AG09319 (cell line): ENCODE results near the gene NIP7.

Source experiments
- DNase-seq: peaks from one replicate; pipeline ENCODE4 v3.0.0-alpha.2; 2010; ENCODE audit warnings: low read depth; ENCODE audit errors: extremely low read depth
- TF ChIP-seq, protein P1 (sequence below): IDR thresholded peaks from 2 replicates; pipeline ENCODE4 v1.5.1; 2011; ENCODE audit warnings: low read depth, mild to moderate bottlenecking, inconsistent platforms, low read length, moderate library complexity

NIP7 gene

DNA sequence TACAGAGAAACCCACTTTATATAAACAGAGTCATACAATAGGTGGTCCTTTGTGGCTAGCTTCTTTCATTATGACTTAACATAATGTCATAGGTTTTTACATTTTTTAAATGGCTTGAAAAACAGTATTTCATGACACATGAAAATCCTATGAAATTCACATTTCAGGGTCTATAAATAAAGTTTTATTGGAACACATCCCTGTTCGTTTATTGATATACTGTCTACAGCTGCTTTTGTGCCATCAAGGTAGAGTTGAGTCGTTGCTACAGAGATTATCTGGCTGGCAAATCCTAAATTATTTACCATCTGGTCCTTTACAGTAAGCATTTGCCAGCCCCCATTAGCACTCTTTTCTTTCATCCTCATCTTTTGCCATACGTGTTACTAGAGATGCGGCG is 26.1 kb upstream of the NIP7 start:
- DNase-seq: no peak
- TF ChIP-seq, protein P1, sequence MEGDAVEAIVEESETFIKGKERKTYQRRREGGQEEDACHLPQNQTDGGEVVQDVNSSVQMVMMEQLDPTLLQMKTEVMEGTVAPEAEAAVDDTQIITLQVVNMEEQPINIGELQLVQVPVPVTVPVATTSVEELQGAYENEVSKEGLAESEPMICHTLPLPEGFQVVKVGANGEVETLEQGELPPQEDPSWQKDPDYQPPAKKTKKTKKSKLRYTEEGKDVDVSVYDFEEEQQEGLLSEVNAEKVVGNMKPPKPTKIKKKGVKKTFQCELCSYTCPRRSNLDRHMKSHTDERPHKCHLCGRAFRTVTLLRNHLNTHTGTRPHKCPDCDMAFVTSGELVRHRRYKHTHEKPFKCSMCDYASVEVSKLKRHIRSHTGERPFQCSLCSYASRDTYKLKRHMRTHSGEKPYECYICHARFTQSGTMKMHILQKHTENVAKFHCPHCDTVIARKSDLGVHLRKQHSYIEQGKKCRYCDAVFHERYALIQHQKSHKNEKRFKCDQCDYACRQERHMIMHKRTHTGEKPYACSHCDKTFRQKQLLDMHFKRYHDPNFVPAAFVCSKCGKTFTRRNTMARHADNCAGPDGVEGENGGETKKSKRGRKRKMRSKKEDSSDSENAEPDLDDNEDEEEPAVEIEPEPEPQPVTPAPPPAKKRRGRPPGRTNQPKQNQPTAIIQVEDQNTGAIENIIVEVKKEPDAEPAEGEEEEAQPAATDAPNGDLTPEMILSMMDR: no peak

DNA sequence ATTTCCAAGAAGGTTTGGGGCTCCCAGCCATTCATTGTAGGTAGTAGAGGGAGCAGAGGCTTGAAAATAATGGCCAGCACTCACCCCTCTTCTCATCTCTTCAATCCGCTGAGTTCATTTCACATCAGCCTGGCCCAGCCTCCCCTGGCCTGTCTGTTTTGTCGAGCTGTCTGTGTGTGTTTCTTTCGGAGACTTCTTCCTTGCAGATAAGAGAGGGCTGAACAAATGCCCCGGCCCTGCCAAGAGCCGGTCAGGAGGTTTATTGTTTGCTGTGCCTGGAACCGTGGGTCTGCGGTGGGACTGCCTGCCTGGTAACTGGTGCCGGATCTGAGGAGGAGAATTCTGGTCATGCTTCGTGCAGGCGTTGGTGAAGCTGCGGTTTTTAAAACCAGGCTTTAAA is 25.0 kb upstream of the NIP7 start:
- DNase-seq: no peak
- TF ChIP-seq, protein P1: no peak

DNA sequence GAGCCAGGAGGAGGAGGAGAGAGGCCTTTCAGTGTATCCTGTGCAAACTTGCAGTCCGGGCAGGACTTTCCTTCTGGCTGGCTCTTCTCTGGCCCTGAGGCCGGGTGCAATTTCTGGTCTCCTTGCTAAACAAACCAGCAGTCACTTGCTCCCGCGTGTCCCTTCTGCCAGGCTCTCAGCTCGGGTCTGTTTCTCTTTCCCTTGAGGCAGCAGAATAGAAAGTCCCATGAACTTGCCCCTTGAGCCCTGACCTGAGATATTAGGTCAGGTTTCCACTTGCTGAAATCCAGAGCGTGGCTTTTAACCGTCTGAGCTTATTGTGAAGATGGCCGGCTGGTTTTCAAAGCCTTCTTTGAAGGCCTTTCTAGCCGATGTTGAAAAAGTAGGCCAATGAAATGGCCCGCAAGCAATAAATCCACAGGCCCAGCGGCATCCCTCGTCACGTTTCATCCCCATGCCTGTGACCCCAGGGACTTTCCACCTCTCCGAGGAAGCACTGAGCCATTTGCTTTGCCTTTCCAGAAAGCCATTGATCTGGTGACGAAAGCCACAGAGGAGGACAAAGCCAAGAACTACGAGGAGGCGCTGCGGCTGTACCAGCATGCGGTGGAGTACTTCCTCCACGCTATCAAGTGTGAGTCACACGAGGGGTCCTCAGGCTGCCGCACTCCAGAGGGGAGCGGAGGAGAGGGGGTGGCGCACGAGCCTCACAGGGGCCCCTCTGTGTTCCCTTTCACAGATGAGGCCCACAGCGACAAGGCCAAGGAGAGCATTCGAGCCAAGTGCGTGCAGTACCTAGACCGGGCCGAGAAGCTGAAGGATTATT is 23.9 kb upstream of the NIP7 start:
- TF ChIP-seq, protein P1: no peak

DNA sequence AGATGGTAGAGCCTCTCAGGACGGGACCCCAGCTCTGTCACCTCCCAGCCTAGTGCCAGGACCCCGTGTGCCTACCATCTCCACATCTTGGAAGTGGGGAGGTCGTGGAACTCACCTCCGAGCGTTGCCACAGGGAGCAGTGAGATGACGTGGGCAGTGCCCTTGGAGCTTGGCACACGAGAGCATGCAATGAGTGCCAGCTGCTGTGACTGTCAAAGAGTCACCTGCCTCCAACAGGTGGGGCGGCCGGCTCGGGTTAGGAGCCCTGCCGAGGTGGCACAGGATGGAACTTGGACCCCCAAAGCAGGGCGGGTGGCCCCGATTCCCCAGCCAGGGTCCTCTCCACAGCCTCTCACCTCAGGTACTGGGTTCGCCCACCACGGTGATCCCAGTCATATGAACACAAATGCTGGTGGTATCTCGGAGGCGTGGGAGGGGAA is 23.0 kb upstream of the NIP7 start:
- TF ChIP-seq, protein P1: no peak
- no peak for DNase-seq

More for the DNA sequence above, 23.9 kb upstream of the NIP7 start:
- no peak for DNase-seq

DNA sequence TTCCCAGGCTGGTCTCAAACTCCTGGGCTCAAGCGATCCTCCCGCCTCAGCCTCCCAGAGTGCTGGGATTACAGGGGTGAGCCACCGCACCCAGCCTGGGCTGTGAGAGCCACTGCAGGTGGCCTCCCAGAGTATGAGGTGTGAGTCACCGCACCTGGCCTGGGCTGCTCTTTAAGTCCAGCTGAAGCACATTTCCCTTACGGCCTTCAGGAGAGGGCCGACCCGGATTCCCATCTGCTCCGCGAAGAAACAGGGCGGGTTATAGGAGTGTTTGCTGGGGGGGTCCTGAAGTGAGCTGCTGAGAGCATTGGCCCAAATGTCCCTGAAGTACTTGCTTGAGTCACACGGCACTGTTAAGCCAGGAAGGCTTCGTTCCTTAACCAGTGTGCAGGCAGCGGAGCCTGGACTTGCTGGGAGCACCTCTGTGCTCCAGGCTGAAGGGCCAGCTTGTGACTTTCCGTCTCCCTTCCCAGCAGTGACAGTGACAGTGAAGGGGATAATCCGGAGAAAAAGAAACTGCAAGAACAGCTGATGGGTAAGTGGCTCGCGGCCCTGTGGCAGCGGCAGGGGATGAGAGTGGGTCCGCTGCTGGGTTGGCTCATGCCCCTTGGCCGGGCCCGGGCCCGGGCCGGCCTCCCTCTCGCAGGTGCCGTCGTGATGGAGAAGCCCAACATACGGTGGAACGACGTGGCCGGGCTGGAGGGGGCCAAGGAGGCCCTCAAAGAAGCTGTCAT is 21.2 kb upstream of the NIP7 start:
- no peak for DNase-seq
- TF ChIP-seq, protein P1: no peak

DNA sequence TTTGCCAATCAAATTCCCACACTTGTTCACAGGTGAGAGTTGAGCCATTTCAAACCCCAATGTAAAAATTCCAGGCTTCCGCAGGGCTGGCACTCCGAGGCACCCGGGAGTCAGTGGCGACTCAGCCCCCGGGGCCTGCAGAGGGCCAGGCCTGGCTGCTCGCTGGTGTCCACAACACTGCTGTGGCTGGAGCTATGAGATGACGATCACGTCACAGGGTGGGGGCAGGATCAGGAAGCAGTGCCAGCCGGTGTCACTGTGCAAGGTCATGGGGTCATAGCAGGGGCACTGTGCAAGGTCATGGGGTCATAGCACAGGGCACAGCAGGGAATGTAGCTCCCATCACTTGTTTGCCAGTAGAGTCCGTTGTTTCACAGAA is 20.7 kb upstream of the NIP7 start:
- DNase-seq: no peak
- TF ChIP-seq, protein P1: no peak

DNA sequence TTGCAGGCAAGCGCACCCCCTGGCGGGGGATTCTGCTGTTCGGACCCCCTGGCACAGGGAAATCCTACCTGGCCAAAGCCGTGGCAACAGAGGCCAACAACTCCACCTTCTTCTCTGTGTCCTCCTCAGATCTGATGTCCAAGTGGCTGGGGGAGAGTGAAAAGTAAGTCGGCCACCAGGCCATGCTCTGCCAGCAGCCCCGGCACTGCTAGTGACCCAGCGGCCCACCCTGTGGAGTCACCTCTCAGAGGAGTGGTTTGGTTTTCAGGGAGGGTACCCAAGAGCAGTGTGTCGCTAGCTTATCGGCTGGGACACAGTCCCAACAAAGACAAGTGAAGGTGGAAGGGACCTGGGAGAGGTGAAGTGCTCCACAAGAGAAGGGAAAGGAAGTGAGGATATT is 20.2 kb upstream of the NIP7 start:
- no peak for DNase-seq
- TF ChIP-seq, protein P1: no peak
